ENCODE results near the gene LRRC51.
"Not testable (repeated sequence)": the region's sequence is repeated elsewhere in the genome, so short reads cannot be mapped to it uniquely, and the experiment has no call there.

The LRRC51 gene

GRCh38 chr11:72142543-72142942 lies 61.9 kb downstream of the LRRC51 start:
- DNase-seq, result not testable (repeated sequence)

DNA sequence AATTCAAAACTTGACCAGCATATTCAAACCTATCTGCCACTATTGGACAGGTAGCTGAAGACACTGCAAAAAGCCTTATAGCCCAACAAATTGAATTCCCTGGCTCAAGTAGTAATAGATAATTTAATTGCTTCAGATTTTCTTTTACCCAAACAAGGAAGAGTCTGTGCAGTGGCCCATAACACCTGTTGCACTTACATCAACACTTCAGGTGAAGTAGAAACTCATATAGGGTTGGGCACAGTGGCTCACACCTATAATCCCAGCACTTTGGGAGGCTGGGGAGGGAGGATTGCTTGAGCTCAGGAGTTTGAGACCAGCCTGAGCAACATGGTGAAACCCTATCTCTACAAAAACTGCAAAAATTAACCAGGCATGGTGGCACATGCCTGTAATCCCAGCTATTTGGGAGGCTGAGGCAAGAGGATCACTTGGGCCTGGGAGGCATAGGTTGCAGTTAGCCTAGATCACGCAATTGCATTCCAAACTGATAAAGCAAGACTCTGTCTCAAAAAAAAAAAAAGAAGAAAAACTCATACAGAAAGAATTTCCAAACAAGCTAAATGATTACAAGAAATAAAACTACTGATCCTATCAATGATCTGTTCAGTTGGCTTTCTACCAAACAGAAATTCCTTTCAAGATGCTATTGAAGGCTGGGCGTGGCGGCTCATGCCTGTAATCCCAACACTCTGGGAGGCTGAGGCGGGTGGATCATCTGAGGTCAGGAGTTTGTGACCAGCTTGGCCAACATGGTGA lies 64.3 kb downstream of the LRRC51 start:
- DNase-seq, result no peak
